K562 (cell line): Measurements from ENCODE around the gene SP6. TPM values are rescaled to one million over a fixed set of nuclear protein-coding genes. Genes with fewer than 3 reads are reported as not detected.
A peak's percentile ranks its signal among the peaks of the same experiment; 100 is the strongest.

ENCODE experiments used
- ASH1L ChIP-seq: fragments of 450-650 bp; IDR thresholded peaks from 2 replicates; pipeline ENCODE4 v1.6.1; 2018; ENCODE audit warnings: borderline replicate concordance, mild to moderate bottlenecking, low read depth; ENCODE audit not compliant: partially characterized antibody
- CCNT2 ChIP-seq: IDR thresholded peaks from 2 replicates; pipeline ENCODE4 v1.6.1; 2011; ENCODE audit warnings: borderline replicate concordance, low read depth, mild to moderate bottlenecking, moderate library complexity, mixed read lengths, low read length; ENCODE audit not compliant: insufficient read length; ENCODE audit errors: extremely low read depth
- E2F6 ChIP-seq, 2 experiments: IDR thresholded peaks; 2 replicates each; pipeline ENCODE4 v1.6.1; 2011; ENCODE audit warnings: borderline replicate concordance in 1 of 2, control low read depth in 1 of 2, low read depth in 1 of 2, low read length in 1 of 2, mild to moderate bottlenecking in 1 of 2, mixed read lengths in 1 of 2, moderate library complexity in 1 of 2; ENCODE audit not compliant: insufficient read depth in 1 of 2, insufficient read length in 1 of 2, poor library complexity in 1 of 2, severe bottlenecking in 1 of 2; ENCODE audit errors: extremely low read depth in 1 of 2
- GATAD2A ChIP-seq: fragments of 450-650 bp; IDR thresholded peaks from 2 replicates; pipeline ENCODE4 v1.6.1; 2017
- HDGF ChIP-seq: fragments of 450-650 bp; IDR thresholded peaks from 2 replicates; pipeline ENCODE4 v1.6.1; 2016
- MNT ChIP-seq, 2 experiments: fragments of 450-650 bp; conservative IDR thresholded peaks; 2 replicates each; pipeline ENCODE4 v1.6.1; 2017; ENCODE audit warnings: mild to moderate bottlenecking in 2 of 2, moderate library complexity in 2 of 2
- MTA1 ChIP-seq: fragments of 450-650 bp; IDR thresholded peaks from 2 replicates; pipeline ENCODE4 v1.6.1; 2017; ENCODE audit warnings: borderline replicate concordance
- NBN ChIP-seq: fragments of 450-650 bp; IDR thresholded peaks from 2 replicates; pipeline ENCODE4 v1.6.1; 2016; ENCODE audit warnings: low read depth, mild to moderate bottlenecking
- POLR2AphosphoS5 ChIP-seq: IDR thresholded peaks from 2 replicates; pipeline ENCODE4 v1.6.1; 2011; ENCODE audit warnings: mild to moderate bottlenecking, low read depth, low read length, moderate library complexity; ENCODE audit not compliant: control insufficient read depth, insufficient read depth
- SMAD3 ChIP-seq: fragments of 450-650 bp; formaldehyde crosslinking; conservative IDR thresholded peaks from 2 replicates; pipeline ENCODE4 v1.4.0; 2020; ENCODE audit warnings: mild to moderate bottlenecking
- SRSF9 ChIP-seq: fragments of 200-400 bp; formaldehyde crosslinking; IDR thresholded peaks from 2 replicates; pipeline ENCODE4 v1.6.1; 2017; ENCODE audit warnings: low read depth, low read length, borderline replicate concordance
- SUPT5H ChIP-seq: fragments of 450-650 bp; IDR thresholded peaks from 2 replicates; pipeline ENCODE4 v1.6.1; 2016
- TBL1XR1 ChIP-seq, 2 experiments: IDR thresholded peaks; 2 replicates each; pipeline ENCODE4 v1.6.1; 2012; ENCODE audit warnings: improper control_type of control experiment in 2 of 2, low read length in 2 of 2, mild to moderate bottlenecking in 1 of 2
- TCF15 ChIP-seq: fragments of 250-450 bp; sonication (Bioruptor Pico); IDR thresholded peaks from 2 replicates; pipeline ENCODE4 v1.8.0; 2022; ENCODE audit warnings: moderate library complexity, mild to moderate bottlenecking, inconsistent platforms
- WHSC1 ChIP-seq: IDR thresholded peaks from one replicate; pipeline ENCODE4 v1.6.1; 2012; ENCODE audit warnings: low read length, control low read depth, inconsistent platforms
- XRCC3 ChIP-seq: fragments of 450-650 bp; IDR thresholded peaks from 2 replicates; pipeline ENCODE4 v1.6.1; 2017; ENCODE audit warnings: mild to moderate bottlenecking, moderate library complexity
- ZNF175 ChIP-seq: fragments of 200-800 bp; sonication (Bioruptor generic); IDR thresholded peaks from 2 replicates; pipeline ENCODE4 v1.6.1; 2016; ENCODE audit warnings: low read depth, mild to moderate bottlenecking, missing genetic modification characterization, missing compliant biosample characterization
- ZNF23 ChIP-seq: fragments of 250-450 bp; sonication (Bioruptor Pico); IDR thresholded peaks from 2 replicates; pipeline ENCODE4 v1.4.0; 2020; ENCODE audit warnings: mild to moderate bottlenecking
- ZNF282 ChIP-seq: sonication (generic); formaldehyde crosslinking; IDR thresholded peaks from 2 replicates; pipeline ENCODE4 v1.8.1; 2023; ENCODE audit warnings: missing genetic modification reagents
- ZNF316 ChIP-seq: fragments of 450-650 bp; IDR thresholded peaks from 2 replicates; pipeline ENCODE4 v1.6.1; 2016
- ZNF583 ChIP-seq: fragments of 250-450 bp; sonication (Bioruptor Pico); IDR thresholded peaks from 2 replicates; pipeline ENCODE4 v1.4.0; 2020
- ZNF740 ChIP-seq, 3 experiments: fragments of 200-800 bp in 1 of 3; sonication (Bioruptor generic) in 1 of 3; sonication (generic) in 1 of 3; formaldehyde crosslinking in 1 of 3; IDR thresholded peaks; 2 replicates each; pipeline versions ENCODE4 v1.6.1 to v1.8.0; 2016 to 2022; ENCODE audit warnings: mild to moderate bottlenecking in 2 of 3, missing compliant biosample characterization in 2 of 3, missing genetic modification characterization in 2 of 3, missing genetic modification reagents in 1 of 3
- polyA plus RNA-seq, 8 experiments: library from polyadenylated mRNA; depleted of rRNA in 4 of 8; stranded (reverse) in 5 of 8; unstranded in 3 of 8; fragments of >200 nt; fragmentation: Nextera tagmentation in 2 of 8; fragmentation: Illumina TruSeq in 1 of 8; extraction: Ambion mirVana in 2 of 8; extraction: Trizol in 1 of 8; gene quantifications; 2 replicates each; pipeline versions ENCODE4 v1.2.1 to v1.2.3, GENCODE V29; 2011 to 2014; ENCODE audit warnings: inconsistent platforms in 1 of 8, missing spikeins in 1 of 8
- total RNA-seq, 7 experiments: library from RNA; depleted of rRNA in 6 of 7; stranded (reverse); fragments of >200 nt in 6 of 7; fragmentation: Illumina TruSeq in 2 of 7; extraction: Trizol in 2 of 7; gene quantifications; 2 replicates each; pipeline versions ENCODE4 v1.2.1 to v1.2.3, GENCODE V29; 2011 to 2021; ENCODE audit warnings: low replicate concordance in 1 of 7
- TF ChIP-seq, protein P1 (sequence below): fragments of 450-650 bp; formaldehyde crosslinking; IDR thresholded peaks from 2 replicates; pipeline ENCODE4 v1.4.0; 2020; ENCODE audit warnings: mild to moderate bottlenecking, moderate library complexity

Gene SP6
- total and polyA plus RNA-seq, 9 of the 15 experiments (the other 6 are each of a cell fraction or from before 2014, with no cell fraction given): 0.11 to 7.9 (median 2.2) TPM

DNA sequence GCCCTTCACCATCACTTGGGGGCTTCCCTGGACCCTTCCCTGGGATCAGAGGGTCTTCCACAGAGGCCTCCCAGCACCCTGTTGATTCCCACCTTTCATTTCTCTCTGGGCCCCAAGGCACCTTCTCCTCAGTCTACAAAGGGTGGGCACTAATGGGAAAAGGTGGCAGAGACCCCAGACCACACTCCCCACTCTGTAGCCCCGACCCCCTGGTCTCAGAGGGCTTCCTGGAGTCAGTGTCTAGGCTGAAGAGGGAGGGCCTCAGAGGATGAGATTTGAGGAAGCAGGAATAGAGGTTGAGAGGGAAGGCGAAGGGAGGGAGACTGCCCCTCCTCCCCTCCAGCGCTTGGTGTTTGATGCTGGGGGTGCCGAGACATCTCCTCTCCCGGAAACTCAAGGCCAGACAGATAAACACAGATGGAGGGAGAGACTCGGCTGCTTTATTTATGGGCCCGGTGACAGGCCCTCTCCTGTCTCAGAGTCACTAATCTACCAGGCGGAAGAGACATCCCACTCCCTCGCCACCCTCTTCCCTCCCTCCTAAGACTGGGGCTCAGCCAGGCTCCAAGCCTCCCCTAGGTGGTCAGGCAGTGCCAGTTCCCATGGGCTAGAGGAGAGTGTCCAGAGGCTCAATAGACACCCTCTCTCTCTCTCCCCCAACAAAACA is 26.5 kb upstream of the SP6 start (continued):
- TF ChIP-seq E2F6 (IDR thresholded peaks at IDR 0.05; ENCODE audit: borderline replicate concordance in 1 of 2, extremely low read depth in 1 of 2, insufficient read depth in 1 of 2, insufficient read length in 1 of 2, low read depth in 1 of 2, low read length in 1 of 2, poor library complexity in 1 of 2, severe bottlenecking in 1 of 2) (peak in 1 of 2 experiments; percentile 29), CCNT2 (peak; percentile 90), ZNF282 (CRISPR knock-in tag) (no peak), TCF15 (no peak), MTA1 (peak; percentile 46; the same call in 1 of the 2 replicates), SRSF9 (no peak), WHSC1 (no peak), SMAD3 (peak; percentile 61; the same call in 1 of the 2 replicates), XRCC3 (no peak), MNT (conservative IDR thresholded peaks at IDR 0.05) (peak in 1 of 2 experiments; percentile 50; a peak in 1 of 4 replicates), ZNF316 (no peak), SUPT5H (no peak), HDGF (no peak), NBN (peak; percentile 52; the same call in 1 of the 2 replicates), ASH1L (no peak), ZNF583 (CRISPR knock-in tag) (no peak), ZNF175 (CRISPR knock-in tag) (peak; percentile 85), POLR2AphosphoS5 (peak; percentile 51; the same call in 1 of the 2 replicates), GATAD2A (no peak; the same call in 1 of the 2 replicates), ZNF23 (CRISPR knock-in tag) (no peak), ZNF740 (CRISPR knock-in tag; IDR thresholded peaks at IDR 0.05) (no peak), ZNF740 (tag; IDR thresholded peaks at IDR 0.05) (peak in 1 of 2 experiments; percentile 65; a peak in 1 of 4 replicates), TBL1XR1 (IDR thresholded peaks at IDR 0.05; ENCODE audit: low read length in 2 of 2) (peak; percentile 87 to 99)
- TF ChIP-seq, protein P1, sequence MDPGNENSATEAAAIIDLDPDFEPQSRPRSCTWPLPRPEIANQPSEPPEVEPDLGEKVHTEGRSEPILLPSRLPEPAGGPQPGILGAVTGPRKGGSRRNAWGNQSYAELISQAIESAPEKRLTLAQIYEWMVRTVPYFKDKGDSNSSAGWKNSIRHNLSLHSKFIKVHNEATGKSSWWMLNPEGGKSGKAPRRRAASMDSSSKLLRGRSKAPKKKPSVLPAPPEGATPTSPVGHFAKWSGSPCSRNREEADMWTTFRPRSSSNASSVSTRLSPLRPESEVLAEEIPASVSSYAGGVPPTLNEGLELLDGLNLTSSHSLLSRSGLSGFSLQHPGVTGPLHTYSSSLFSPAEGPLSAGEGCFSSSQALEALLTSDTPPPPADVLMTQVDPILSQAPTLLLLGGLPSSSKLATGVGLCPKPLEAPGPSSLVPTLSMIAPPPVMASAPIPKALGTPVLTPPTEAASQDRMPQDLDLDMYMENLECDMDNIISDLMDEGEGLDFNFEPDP (CRISPR knock-in tag): no peak
